GM19395 (cell line): Measurements from ENCODE around the gene TJP3.

ENCODE experiments used
- ATAC-seq: cut with Tn5 transposase; IDR thresholded peaks from one replicate; pipeline ENCODE4 v1.9.1; 2021; ENCODE audit warnings: mild to moderate bottlenecking, moderate library complexity; ENCODE audit not compliant: unreplicated experiment

The TJP3 gene

GRCh38 chr19:3783660-3784584, 75.7 kb downstream of the TJP3 start:
- ATAC-seq, result no peak

GRCh38 chr19:3784607-3785450, 76.6 kb downstream of the TJP3 start:
- no peak for ATAC-seq

- ATAC-seq, result no peak
Observed at GRCh38 chr19:3785451-3785937, 77.3 kb downstream of the TJP3 start.

- no peak for ATAC-seq
Observed at GRCh38 chr19:3785938-3786824, 78.0 kb downstream of the TJP3 start, which contains the start of gene MATK. Gene MATK, minus strand, starts transcription at chr19:3786381. Its CDS starts 1,246 bp downstream, at chr19:3785135.

- ATAC-seq, result no peak
Observed at GRCh38 chr19:3788996-3789778, 81.0 kb downstream of the TJP3 start.

- no peak for ATAC-seq
Observed at GRCh38 chr19:3790209-3790734, 82.1 kb downstream of the TJP3 start.

GRCh38 chr19:3790941-3791340, 82.8 kb downstream of the TJP3 start:
- ATAC-seq, result no peak

- no peak for ATAC-seq
Observed at GRCh38 chr19:3792114-3792513, 83.9 kb downstream of the TJP3 start.

GRCh38 chr19:3793799-3794198, 85.6 kb downstream of the TJP3 start:
- ATAC-seq, result no peak

GRCh38 chr19:3796358-3796757, 88.2 kb downstream of the TJP3 start:
- no peak for ATAC-seq

- no peak for ATAC-seq
Observed at GRCh38 chr19:3798137-3798536, 90.0 kb downstream of the TJP3 start.
